HG03354 (cell line): ENCODE results near the gene DPEP2.
"Not testable (repeated sequence)": the region's sequence is repeated elsewhere in the genome, so short reads cannot be mapped to it uniquely, and the experiment has no call there.

Experiments used
- ATAC-seq: cut with Tn5 transposase; IDR thresholded peaks from one replicate; pipeline ENCODE4 v1.9.1; 2021; ENCODE audit warnings: mild to moderate bottlenecking; ENCODE audit not compliant: unreplicated experiment, poor library complexity, severe bottlenecking

DPEP2 gene

DNA sequence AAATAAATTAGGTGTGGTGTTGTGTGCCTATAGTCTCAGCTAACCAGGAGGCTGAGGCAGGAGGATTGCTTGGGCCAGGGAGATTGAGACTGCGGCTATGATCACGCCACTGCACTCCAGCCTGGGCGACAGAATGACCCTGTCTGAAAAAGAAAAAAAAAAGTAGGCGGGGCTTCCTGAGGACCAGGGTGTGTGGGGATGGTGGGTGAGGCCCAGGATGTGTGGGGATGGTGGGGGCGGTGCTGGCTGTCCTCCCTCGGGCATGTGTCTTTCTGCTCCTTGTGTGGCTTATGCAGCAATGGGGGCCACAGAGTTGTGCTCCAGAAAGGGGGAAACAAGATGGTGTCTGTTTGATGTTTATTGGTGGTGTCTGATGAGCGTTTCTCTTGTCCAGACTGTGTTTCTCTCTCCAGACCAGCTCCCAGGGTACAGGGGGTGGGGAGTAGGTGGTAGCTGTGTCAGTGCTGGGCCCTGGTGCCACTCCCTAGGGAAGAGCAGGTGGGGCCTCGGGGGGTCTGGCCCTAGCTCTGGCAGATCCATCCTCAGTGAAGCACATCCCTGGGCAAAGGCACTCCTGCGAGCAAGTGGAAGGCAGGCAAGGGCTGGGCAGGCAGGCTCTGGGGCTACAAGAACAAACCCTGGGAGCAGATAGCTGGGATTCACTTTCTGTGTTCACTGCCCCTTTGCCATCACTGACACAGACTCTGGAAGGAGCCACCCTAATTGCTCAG lies 57.6 kb downstream of the DPEP2 start:
- ATAC-seq: no peak

DNA sequence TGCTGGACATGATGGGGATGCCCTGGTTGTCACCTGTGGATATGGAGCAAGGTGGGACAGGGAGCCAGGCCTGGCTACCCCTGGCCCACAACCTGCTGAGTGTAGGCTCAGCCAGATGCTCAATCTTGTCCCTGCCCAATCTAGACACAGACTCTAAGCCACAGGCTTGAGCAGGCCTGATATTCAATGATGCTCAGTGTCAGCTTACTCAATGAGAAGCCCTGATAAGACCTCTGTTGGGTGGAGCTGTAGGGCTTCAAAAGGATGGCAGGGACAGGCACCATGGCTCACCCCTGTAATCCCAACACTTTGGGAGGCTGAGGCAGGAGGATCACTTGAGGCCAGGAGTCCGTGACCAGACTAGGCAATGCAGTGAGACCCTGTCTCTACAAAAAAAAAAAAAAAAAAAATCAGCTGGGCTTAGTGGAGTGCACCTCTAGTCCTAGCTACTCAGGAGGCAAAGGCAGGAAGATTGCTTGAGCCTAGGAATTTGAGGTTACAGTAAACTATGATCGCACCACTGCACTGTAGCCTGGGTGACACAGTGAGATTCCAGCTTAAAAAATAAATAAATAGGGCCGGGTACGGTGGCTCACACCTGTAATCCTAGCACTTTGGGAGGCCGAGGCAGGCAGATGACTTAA lies 58.7 kb downstream of the DPEP2 start:
- no peak for ATAC-seq

DNA sequence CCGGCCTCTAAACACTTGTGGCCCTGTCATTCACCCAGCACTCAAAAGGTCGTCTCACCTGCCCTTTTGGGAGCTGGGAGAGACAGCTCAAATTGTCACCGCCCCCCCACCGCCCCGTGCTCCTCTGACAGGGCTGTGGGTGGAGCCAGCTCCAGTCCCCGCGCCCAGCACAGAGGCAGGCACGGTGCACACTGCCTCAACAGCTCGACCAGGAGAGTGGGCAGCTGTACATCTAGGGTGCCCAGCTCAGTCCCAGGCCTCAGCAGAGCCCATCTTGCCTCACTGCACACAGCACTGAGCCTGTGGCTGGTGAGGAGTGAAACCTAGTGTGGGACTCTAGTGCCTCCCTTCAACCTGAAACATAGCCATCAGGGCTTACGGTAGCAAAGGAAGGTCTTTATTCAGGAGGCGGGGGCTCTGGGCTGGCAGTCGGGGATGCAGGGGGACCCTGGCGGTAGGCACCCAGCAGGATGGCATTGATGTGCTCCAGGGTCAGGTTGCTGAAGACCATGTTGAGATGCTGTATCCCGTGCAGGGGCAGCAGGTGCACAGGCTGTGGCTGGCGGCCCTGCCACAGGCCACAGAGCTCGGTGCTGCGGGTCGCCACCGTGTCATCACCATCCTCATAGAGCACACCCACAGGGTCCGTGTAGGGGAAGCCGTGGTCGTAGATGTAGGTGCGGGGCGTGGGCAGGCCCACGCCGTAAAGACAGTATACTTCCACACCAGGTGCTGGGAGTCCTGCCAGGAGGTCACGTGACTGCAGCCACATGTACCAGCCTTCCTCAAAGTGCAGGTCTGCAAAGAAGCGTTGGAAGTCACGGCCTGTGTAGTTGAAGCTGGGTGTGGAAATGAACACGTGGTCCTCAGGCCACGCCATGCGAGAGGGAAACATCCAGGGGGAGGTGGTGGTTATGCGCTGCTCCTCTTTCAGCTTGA lies 59.5 kb downstream of the DPEP2 start:
- ATAC-seq: no peak

DNA sequence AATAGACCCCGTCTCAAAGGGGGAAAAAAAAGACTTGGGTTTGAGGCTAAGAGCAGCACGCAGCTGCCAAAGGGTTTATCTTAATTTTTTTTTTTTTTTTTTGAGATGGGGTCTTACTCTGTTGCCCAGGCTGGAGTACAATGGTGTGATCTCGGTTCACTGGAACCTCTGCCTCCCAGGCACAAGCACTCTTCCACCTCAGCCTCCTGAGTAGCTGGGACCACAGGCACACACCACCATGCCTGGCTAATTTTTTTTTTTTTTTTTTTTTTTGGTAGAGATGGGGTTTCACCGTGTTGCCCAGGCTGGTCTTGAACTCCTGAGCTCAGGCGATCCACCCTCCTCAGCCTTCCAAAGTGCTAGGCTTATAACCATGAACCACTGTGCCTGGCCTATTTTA lies 61.6 kb downstream of the DPEP2 start:
- ATAC-seq: not testable (repeated sequence)
